K562 (cell line): ENCODE data around the gene SMPDL3B. TPM values are rescaled to one million over a fixed set of nuclear protein-coding genes. Genes with fewer than 3 reads are reported as not detected.

ENCODE experiments used
- ARID2 ChIP-seq: fragments of 450-650 bp; IDR thresholded peaks from 2 replicates; pipeline ENCODE4 v1.6.1; 2017; ENCODE audit warnings: antibody characterized with exemption, mild to moderate bottlenecking
- DEAF1 ChIP-seq: fragments of 450-650 bp; formaldehyde crosslinking; IDR thresholded peaks from 2 replicates; pipeline ENCODE4 v1.4.0; 2020; ENCODE audit warnings: mild to moderate bottlenecking, moderate library complexity
- HDAC1 ChIP-seq, 2 experiments: fragments of 450-650 bp; IDR thresholded peaks; 2 replicates each; pipeline ENCODE4 v1.6.1; 2016 to 2017; ENCODE audit warnings: inconsistent platforms in 1 of 2, mild to moderate bottlenecking in 1 of 2, moderate library complexity in 1 of 2
- NCOA4 ChIP-seq: fragments of 450-650 bp; IDR thresholded peaks from 2 replicates; pipeline ENCODE4 v1.6.1; 2018; ENCODE audit warnings: mild to moderate bottlenecking; ENCODE audit not compliant: partially characterized antibody
- NCOA6 ChIP-seq: fragments of 450-650 bp; IDR thresholded peaks from 2 replicates; pipeline ENCODE4 v1.6.1; 2017; ENCODE audit warnings: mild to moderate bottlenecking
- SMARCC2 ChIP-seq: fragments of 450-650 bp; IDR thresholded peaks from 2 replicates; pipeline ENCODE4 v1.6.1; 2017; ENCODE audit warnings: antibody characterized with exemption, moderate library complexity, mild to moderate bottlenecking, low read depth
- SOX6 ChIP-seq: fragments of 450-650 bp; IDR thresholded peaks from 2 replicates; pipeline ENCODE4 v1.6.1; 2014; ENCODE audit warnings: mild to moderate bottlenecking
- ZBTB11 ChIP-seq, 3 experiments: fragments of 200-800 bp in 1 of 3; fragments of 250-450 bp in 1 of 3; fragments of 450-650 bp in 1 of 3; sonication (Bioruptor Pico) in 1 of 3; sonication (Bioruptor generic) in 1 of 3; formaldehyde crosslinking in 1 of 3; IDR thresholded peaks; 2 replicates each; pipeline versions ENCODE4 v1.6.1 to v1.8.0; 2016 to 2022; ENCODE audit warnings: mild to moderate bottlenecking in 2 of 3, missing genetic modification characterization in 2 of 3, missing compliant biosample characterization in 1 of 3, moderate library complexity in 1 of 3
- ZMIZ1 ChIP-seq, 2 experiments: fragments of 150-350 bp in 1 of 2; IDR thresholded peaks; 2 replicates each; pipeline ENCODE4 v1.6.1; 2012 to 2016; ENCODE audit warnings: low read depth in 2 of 2, low read length in 2 of 2, mild to moderate bottlenecking in 1 of 2, moderate library complexity in 1 of 2
- ZNF347 ChIP-seq: fragments of 450-650 bp; formaldehyde crosslinking; IDR thresholded peaks from 2 replicates; pipeline ENCODE4 v1.4.0; 2020; ENCODE audit warnings: low read depth, mild to moderate bottlenecking, moderate library complexity
- ZNF584 ChIP-seq: fragments of 200-800 bp; sonication (Bioruptor generic); IDR thresholded peaks from 2 replicates; pipeline ENCODE4 v1.6.1; 2016; ENCODE audit warnings: low read depth, mild to moderate bottlenecking, missing genetic modification characterization, missing compliant biosample characterization
- ZNF592 ChIP-seq: fragments of 450-650 bp; IDR thresholded peaks from 2 replicates; pipeline ENCODE4 v1.6.1; 2017; ENCODE audit warnings: antibody characterized with exemption, mild to moderate bottlenecking
- polyA plus RNA-seq, 8 experiments: library from polyadenylated mRNA; depleted of rRNA in 4 of 8; stranded (reverse) in 5 of 8; unstranded in 3 of 8; fragments of >200 nt; fragmentation: Nextera tagmentation in 2 of 8; fragmentation: Illumina TruSeq in 1 of 8; extraction: Ambion mirVana in 2 of 8; extraction: Trizol in 1 of 8; gene quantifications; 2 replicates each; pipeline versions ENCODE4 v1.2.1 to v1.2.3, GENCODE V29; 2011 to 2014; ENCODE audit warnings: inconsistent platforms in 1 of 8, missing spikeins in 1 of 8
- total RNA-seq, 7 experiments: library from RNA; depleted of rRNA in 6 of 7; stranded (reverse); fragments of >200 nt in 6 of 7; fragmentation: Illumina TruSeq in 2 of 7; extraction: Trizol in 2 of 7; gene quantifications; 2 replicates each; pipeline versions ENCODE4 v1.2.1 to v1.2.3, GENCODE V29; 2011 to 2021; ENCODE audit warnings: low replicate concordance in 1 of 7

The SMPDL3B gene
- total and polyA plus RNA-seq, 9 of the 15 experiments (the other 6 are each of a cell fraction or from before 2014, with no cell fraction given) = 0.07 to 1.2 (median 0.73) TPM

- TF ChIP-seq DEAF1 (CRISPR knock-in tag) (peak; percentile 93), ZNF592 (peak; percentile 83), NCOA4 (no peak), HDAC1 (IDR thresholded peaks at IDR 0.05) (peak in 1 of 2 experiments; percentile 59; a peak in 2 of 4 replicates), NCOA6 (peak; percentile 75), ARID2 (peak; percentile 79; the same call in 1 of the 2 replicates), SMARCC2 (peak; percentile 96), SOX6 (peak; percentile 86), ZNF584 (CRISPR knock-in tag) (no peak), ZMIZ1 (IDR thresholded peaks at IDR 0.05; ENCODE audit: low read depth in 2 of 2, low read length in 2 of 2) (peak in 1 of 2 experiments; percentile 92; a peak in 2 of 4 replicates), ZNF347 (CRISPR knock-in tag) (no peak), ZBTB11 (CRISPR knock-in tag; IDR thresholded peaks at IDR 0.05) (0 out of 6 replicates have a peak, but pooled peaks of 1 of the 3 experiments have one; percentile 37)
Observed at GRCh38 chr1:27979151-27979858, 44.5 kb downstream of the SMPDL3B start (continued).
